CD4-positive, CD25-positive, alpha-beta regulatory T cell (primary cell): ENCODE data around the gene GIMD1. TPM values are rescaled to one million over a fixed set of nuclear protein-coding genes. Genes with fewer than 3 reads are reported as not detected.

ENCODE experiments used
- ATAC-seq, 2 donors: fragments of 150-1000 bp; cut with Tn5 transposase; one replicate each; pipeline ENCODE4 v1.10.0; 2021; ENCODE audit warnings: low read depth in 2 of 2, moderate number of reproducible peaks in 2 of 2, moderate library complexity in 1 of 2
- DNase-seq, 3 donors: peaks; one replicate each; pipeline versions ENCODE4 v3.0.0 to v3.0.0-alpha.2; 2012 to 2022; ENCODE audit warnings: mixed read lengths in 1 of 3
- H3K27ac ChIP-seq: one replicate; pipeline ENCODE4 v1.7.0; 2013; ENCODE audit warnings: mild to moderate bottlenecking, low read length; ENCODE audit not compliant: insufficient read depth, poor library complexity, severe bottlenecking
- H3K27me3 ChIP-seq: one replicate; pipeline ENCODE4 v1.7.0; 2013; ENCODE audit warnings: low read length; ENCODE audit not compliant: control insufficient read depth, insufficient read depth
- H3K36me3 ChIP-seq: one replicate; pipeline ENCODE4 v1.7.0; 2013; ENCODE audit warnings: mild to moderate bottlenecking, low read length, moderate library complexity; ENCODE audit not compliant: control insufficient read depth, insufficient read depth
- H3K4me1 ChIP-seq: 2 replicates; pipeline ENCODE4 v1.7.0; 2013; ENCODE audit warnings: mild to moderate bottlenecking, low read length; ENCODE audit not compliant: insufficient read depth, control insufficient read depth, poor library complexity, severe bottlenecking
- H3K4me3 ChIP-seq: one replicate; pipeline ENCODE4 v1.7.0; 2013; ENCODE audit warnings: low read depth, mild to moderate bottlenecking, low read length, moderate library complexity
- H3K9me3 ChIP-seq, 2 experiments: 1 replicate in 1 of 2; 2 replicates in 1 of 2; pipeline ENCODE4 v1.7.0; 2013; ENCODE audit warnings: low read length in 2 of 2, mild to moderate bottlenecking in 1 of 2, moderate library complexity in 1 of 2; ENCODE audit not compliant: control insufficient read depth in 2 of 2
- H3K27ac Mint-ChIP-seq, 3 donors: one replicate each; pipeline ENCODE4 v1.8.0; 2020 to 2022; ENCODE audit warnings: mild to moderate bottlenecking in 3 of 3, mixed read lengths in 3 of 3, moderate library complexity in 2 of 3
- H3K27me3 Mint-ChIP-seq: one replicate; pipeline ENCODE4 v1.8.0; 2022; ENCODE audit warnings: mild to moderate bottlenecking, mixed read lengths
- H3K36me3 Mint-ChIP-seq: one replicate; pipeline ENCODE4 v1.8.0; 2020; ENCODE audit warnings: mixed read lengths
- H3K4me1 Mint-ChIP-seq, 4 donors: one replicate each; pipeline ENCODE4 v1.8.0; 2020 to 2022; ENCODE audit warnings: mixed read lengths in 4 of 4, mild to moderate bottlenecking in 1 of 4
- H3K4me3 Mint-ChIP-seq, 4 donors: one replicate each; pipeline ENCODE4 v1.8.0; 2020 to 2022; ENCODE audit warnings: mild to moderate bottlenecking in 4 of 4, mixed read lengths in 4 of 4, moderate library complexity in 3 of 4
- H3K9me3 Mint-ChIP-seq, 7 donors: one replicate each; pipeline ENCODE4 v1.8.0; 2020 to 2022; ENCODE audit warnings: mixed read lengths in 7 of 7, mild to moderate bottlenecking in 3 of 7, moderate library complexity in 2 of 7
- polyA plus RNA-seq, 4 donors: library from polyadenylated mRNA; unstranded; fragments of 300-500 nt; fragmentation: Illumina TruSeq; gene quantifications; one replicate each; pipeline ENCODE4 v1.2.3, GENCODE V29; 2021
- total RNA-seq: library from RNA; stranded (reverse); gene quantifications from one replicate; pipeline ENCODE4 v1.2.3, GENCODE V29; 2022

GIMD1 gene
- total and polyA plus RNA-seq, 5 donors from 2014 or later = not detected

- H3K36me3 Mint-ChIP-seq = no peaks in the 10 kb centered on the region
- Histone ChIP-seq H3K36me3 (no peaks in the 10 kb centered on the region), H3K27me3 (peaks cover 12% of the 10 kb centered on the region), H3K4me3 (no peak overlapping the region), H3K4me1 (no peaks in the 10 kb centered on the region), H3K27ac (no peak overlapping the region), H3K9me3 (no peaks in the 10 kb centered on the region)
- H3K4me3 Mint-ChIP-seq = no peak overlapping the region
- peaks cover 26% of the 10 kb centered on the region for H3K27me3 Mint-ChIP-seq
- no peaks in the 10 kb centered on the region for H3K9me3 Mint-ChIP-seq
- no peak overlapping the region for H3K27ac Mint-ChIP-seq
- ATAC-seq (no peak), DNase-seq (no peak)
- peaks cover 0 to 4% (median 1%) of the 10 kb centered on the region in 4 donors for H3K4me1 Mint-ChIP-seq
These were observed 2.6 kb downstream of the GIMD1 start for GRCh38 chr4:106366026-106366425.

DNA sequence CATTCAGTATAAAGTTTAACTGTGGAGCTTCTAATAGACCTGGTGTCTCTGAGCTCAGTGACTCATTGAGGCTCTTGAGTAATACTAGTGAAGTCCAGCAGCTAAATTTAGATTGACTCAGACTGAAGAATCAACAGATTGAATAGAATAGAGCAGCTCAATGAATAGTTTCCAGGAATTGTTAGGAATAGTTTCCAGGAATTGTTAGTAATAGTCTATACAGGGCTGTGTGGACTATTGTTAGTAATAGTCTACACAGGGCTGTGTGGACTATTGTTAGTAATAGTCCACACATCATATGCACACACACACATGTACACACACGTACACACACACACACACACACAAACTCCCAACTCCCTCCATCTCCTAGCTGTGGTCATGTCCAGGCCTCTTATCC, 3.0 kb downstream of the GIMD1 start:
- no peak for ATAC-seq

GRCh38 chr4:106364282-106364681, 4.3 kb downstream of the GIMD1 start:
- Mint-ChIP-seq H3K27me3 (peaks cover 25% of the 10 kb centered on the region), H3K36me3 (no peaks in the 10 kb centered on the region), H3K4me3 (no peak overlapping the region), H3K27ac (no peak overlapping the region), H3K9me3 (no peaks in the 10 kb centered on the region), H3K4me1 (peaks cover 0 to under 1% (median under 1%) of the 10 kb centered on the region in 4 donors)
- no peak for ATAC-seq
- Histone ChIP-seq H3K9me3 (no peaks in the 10 kb centered on the region), H3K4me1 (no peaks in the 10 kb centered on the region), H3K27ac (no peak overlapping the region), H3K27me3 (peaks cover 9% of the 10 kb centered on the region), H3K36me3 (no peaks in the 10 kb centered on the region), H3K4me3 (no peak overlapping the region)
- no peak for DNase-seq

More for the DNA sequence above, 3.0 kb downstream of the GIMD1 start:
- Histone ChIP-seq H3K27me3 (peaks cover 12% of the 10 kb centered on the region), H3K4me3 (no peak overlapping the region), H3K27ac (no peak overlapping the region), H3K4me1 (no peaks in the 10 kb centered on the region), H3K9me3 (no peaks in the 10 kb centered on the region), H3K36me3 (no peaks in the 10 kb centered on the region)
- no peak overlapping the region for H3K27ac Mint-ChIP-seq
- no peaks in the 10 kb centered on the region for H3K9me3 Mint-ChIP-seq
- H3K27me3 Mint-ChIP-seq = peaks cover 25% of the 10 kb centered on the region
- no peak overlapping the region for H3K4me3 Mint-ChIP-seq
- no peak for DNase-seq
- H3K4me1 Mint-ChIP-seq = peaks cover 0 to 4% (median 1%) of the 10 kb centered on the region in 4 donors
- H3K36me3 Mint-ChIP-seq = no peaks in the 10 kb centered on the region

GRCh38 chr4:106362086-106362825, 6.3 kb downstream of the GIMD1 start:
- Histone ChIP-seq H3K36me3 (no peaks in the 10 kb centered on the region), H3K27me3 (peaks cover 7% of the 10 kb centered on the region), H3K27ac (no peak overlapping the region), H3K4me3 (no peak overlapping the region), H3K9me3 (no peaks in the 10 kb centered on the region), H3K4me1 (no peaks in the 10 kb centered on the region)
- Mint-ChIP-seq H3K4me1 (no peaks in the 10 kb centered on the region), H3K27ac (no peak overlapping the region), H3K36me3 (no peaks in the 10 kb centered on the region), H3K27me3 (peaks cover 26% of the 10 kb centered on the region), H3K4me3 (no peak overlapping the region), H3K9me3 (no peaks in the 10 kb centered on the region)
- ATAC-seq (no peak), DNase-seq (no peak)

DNA sequence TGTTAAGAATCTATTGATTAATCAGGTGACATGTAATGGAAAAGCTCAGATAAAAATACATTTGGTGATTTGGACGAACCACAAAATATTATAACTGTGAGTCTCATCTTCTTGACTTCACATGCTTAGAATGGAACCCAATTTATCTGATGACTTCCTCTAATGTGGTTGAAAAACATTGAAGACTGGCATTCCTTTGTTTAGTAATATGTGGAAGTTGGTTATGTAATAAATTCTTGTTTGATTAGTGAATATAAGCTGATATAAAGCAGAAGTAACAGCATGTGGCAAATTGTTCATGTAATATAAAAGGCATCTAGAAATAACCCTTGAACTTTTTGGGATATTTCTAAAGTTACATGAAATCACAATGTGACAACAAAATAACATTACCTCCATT, 9.7 kb downstream of the GIMD1 start:
- Mint-ChIP-seq H3K9me3 (no peaks in the 10 kb centered on the region), H3K36me3 (no peaks in the 10 kb centered on the region), H3K27me3 (peaks cover 21% of the 10 kb centered on the region), H3K4me1 (peaks cover 0 to 2% (median 0%) of the 10 kb centered on the region in 4 donors), H3K27ac (no peak overlapping the region), H3K4me3 (no peak overlapping the region)
- DNase-seq = no peak
- Histone ChIP-seq H3K27me3 (peaks cover 5% of the 10 kb centered on the region), H3K4me3 (no peak overlapping the region), H3K27ac (no peak overlapping the region), H3K9me3 (no peaks in the 10 kb centered on the region), H3K36me3 (no peaks in the 10 kb centered on the region), H3K4me1 (no peaks in the 10 kb centered on the region)
- ATAC-seq = no peak

GRCh38 chr4:106355193-106355592, 13.4 kb downstream of the GIMD1 start:
- Mint-ChIP-seq H3K4me1 (peaks cover 0 to 2% (median 0%) of the 10 kb centered on the region in 4 donors), H3K27ac (no peak overlapping the region), H3K4me3 (no peak overlapping the region), H3K36me3 (peaks cover 4% of the 10 kb centered on the region), H3K27me3 (peaks cover 9% of the 10 kb centered on the region), H3K9me3 (no peaks in the 10 kb centered on the region)
- Histone ChIP-seq H3K9me3 (no peaks in the 10 kb centered on the region), H3K36me3 (peaks cover 4% of the 10 kb centered on the region), H3K4me1 (no peaks in the 10 kb centered on the region), H3K27ac (no peak overlapping the region), H3K4me3 (no peak overlapping the region), H3K27me3 (no peaks in the 10 kb centered on the region)
- ATAC-seq = no peak
- no peak for DNase-seq

GRCh38 chr4:106353786-106354185, 14.8 kb downstream of the GIMD1 start:
- H3K9me3 ChIP-seq = no peaks in the 10 kb centered on the region
- no peak overlapping the region for H3K4me3 ChIP-seq
- H3K4me1 Mint-ChIP-seq = peaks cover 0 to 2% (median 0%) of the 10 kb centered on the region in 4 donors
- H3K36me3 ChIP-seq = peaks cover 8% of the 10 kb centered on the region
- no peaks in the 10 kb centered on the region for H3K4me1 ChIP-seq
- ATAC-seq (no peak), DNase-seq (no peak)
- H3K9me3 Mint-ChIP-seq = no peaks in the 10 kb centered on the region
- no peak overlapping the region for H3K4me3 Mint-ChIP-seq
- H3K27ac Mint-ChIP-seq = no peak overlapping the region
- no peak overlapping the region for H3K27ac ChIP-seq
- H3K27me3 ChIP-seq = no peaks in the 10 kb centered on the region
- peaks cover 9% of the 10 kb centered on the region for H3K36me3 Mint-ChIP-seq
- no peaks in the 10 kb centered on the region for H3K27me3 Mint-ChIP-seq

GRCh38 chr4:106351016-106351415, 17.6 kb downstream of the GIMD1 start:
- Mint-ChIP-seq H3K27ac (no peak overlapping the region), H3K36me3 (peaks cover 22% of the 10 kb centered on the region), H3K4me3 (no peak overlapping the region), H3K4me1 (peaks cover 0 to 6% (median 1%) of the 10 kb centered on the region in 4 donors), H3K9me3 (no peaks in the 10 kb centered on the region), H3K27me3 (no peaks in the 10 kb centered on the region)
- H3K9me3 ChIP-seq = no peaks in the 10 kb centered on the region
- no peaks in the 10 kb centered on the region for H3K27me3 ChIP-seq
- DNase-seq (no peak), ATAC-seq (no peak)
- no peak overlapping the region for H3K27ac ChIP-seq
- H3K4me1 ChIP-seq = no peaks in the 10 kb centered on the region
- no peak overlapping the region for H3K4me3 ChIP-seq
- peaks cover 33% of the 10 kb centered on the region for H3K36me3 ChIP-seq
